ENCODE data around the gene ROBO2.

- TF ChIP-seq CTCF (IDR thresholded peaks at IDR 0.05) (no peak), POLR2AphosphoS5 (IDR thresholded peaks at IDR 0.05; ENCODE audit: insufficient read depth in 1 of 2, low read depth in 1 of 2) (no peak), POLR2A (IDR thresholded peaks at IDR 0.05) (no peak)
These were observed 583.6 kb downstream of the ROBO2 start for GRCh38 chr3:77623500-77623899.

Measured in vagina (tissue), 2 donors.